Subcutaneous abdominal adipose tissue (tissue), 5 donors: ENCODE measurements around the gene GFPT1.
"Not testable (repeated sequence)": the region's sequence is repeated elsewhere in the genome, so short reads cannot be mapped to it uniquely, and the experiment has no call there.

Experiments
- H3K27ac ChIP-seq: one replicate; pipeline ENCODE4 v1.7.0; 2013; ENCODE audit warnings: low read depth, mild to moderate bottlenecking, inconsistent platforms, low read length, moderate library complexity
- H3K27me3 ChIP-seq, 5 donors: one replicate each; pipeline ENCODE4 v1.7.0; 2013; ENCODE audit warnings: low read length in 5 of 5, inconsistent platforms in 1 of 5; ENCODE audit not compliant: control insufficient read depth in 5 of 5, insufficient read depth in 4 of 5
- H3K36me3 ChIP-seq, 5 donors: one replicate each; pipeline ENCODE4 v1.7.0; 2013; ENCODE audit warnings: low read length in 5 of 5; ENCODE audit not compliant: control insufficient read depth in 5 of 5, insufficient read depth in 5 of 5
- H3K4me1 ChIP-seq, 5 donors: one replicate each; pipeline ENCODE4 v1.7.0; 2013; ENCODE audit warnings: low read length in 5 of 5, mild to moderate bottlenecking in 3 of 5, moderate library complexity in 1 of 5; ENCODE audit not compliant: control insufficient read depth in 5 of 5, insufficient read depth in 5 of 5
- H3K4me3 ChIP-seq, 5 donors: one replicate each; pipeline ENCODE4 v1.7.0; 2013; ENCODE audit warnings: low read length in 5 of 5, low read depth in 1 of 5
- H3K9ac ChIP-seq, 5 donors: one replicate each; pipeline ENCODE4 v1.7.0; 2013; ENCODE audit warnings: low read length in 5 of 5, mild to moderate bottlenecking in 4 of 5, moderate library complexity in 3 of 5
- H3K9me3 ChIP-seq, 5 donors: one replicate each; pipeline ENCODE4 v1.7.0; 2013; ENCODE audit warnings: low read length in 5 of 5; ENCODE audit not compliant: control insufficient read depth in 5 of 5
- donor health status: healthy.
- donor health status: healthy.
- donor health status: healthy.
- donor health status: healthy.
- donor health status: healthy.

Gene GFPT1

DNA sequence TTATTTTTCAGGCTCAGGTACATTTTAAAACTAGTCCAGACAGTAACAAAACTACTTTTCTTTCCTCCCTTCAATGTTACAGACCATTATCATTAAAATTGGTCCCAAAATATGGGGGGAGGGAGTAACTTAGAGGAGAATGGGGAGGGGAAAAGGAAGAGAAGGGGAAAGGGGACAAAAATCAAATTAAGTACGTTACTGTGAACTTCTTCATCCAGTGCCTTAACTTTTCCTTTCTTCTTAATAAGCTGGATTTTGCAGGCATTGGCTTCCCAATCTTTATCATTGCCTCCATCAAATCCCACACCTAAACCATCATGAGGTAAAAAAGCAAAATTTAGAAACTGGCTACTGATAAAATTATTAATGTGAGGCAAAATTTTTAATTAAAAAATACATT is 17.2 kb downstream of the GFPT1 start:
- Histone ChIP-seq H3K9ac (no peak overlapping the region), H3K27ac (no peak overlapping the region), H3K4me1 (no peaks in the 10 kb centered on the region), H3K27me3 (no peaks in the 10 kb centered on the region), H3K9me3 (no peaks in the 10 kb centered on the region), H3K36me3 (peaks cover 42 to 77% (median 58%) of the 10 kb centered on the region in 5 donors), H3K4me3 (no peak overlapping the region)

DNA sequence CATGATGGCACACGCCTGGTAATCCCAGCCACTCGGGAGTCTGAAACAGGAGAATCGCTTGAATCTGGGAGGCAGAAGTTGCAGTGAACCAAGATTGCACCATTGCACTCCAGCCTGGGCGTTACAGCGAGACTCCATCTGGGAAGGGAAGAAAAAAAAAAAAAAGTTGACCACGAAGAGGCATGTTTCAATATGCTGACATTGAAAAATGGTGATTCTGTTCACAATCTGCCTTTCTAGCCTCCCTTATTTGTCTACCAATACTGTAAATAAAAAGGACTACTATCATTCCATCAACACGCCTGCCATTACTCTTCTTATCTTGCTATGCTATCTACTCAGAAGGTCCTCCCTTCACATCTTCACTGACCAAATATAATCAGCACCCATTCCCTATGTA is 18.4 kb downstream of the GFPT1 start:
- Histone ChIP-seq H3K36me3 (peaks cover 47 to 82% (median 60%) of the 10 kb centered on the region in 5 donors), H3K4me1 (no peaks in the 10 kb centered on the region), H3K4me3 (no peak overlapping the region)

DNA sequence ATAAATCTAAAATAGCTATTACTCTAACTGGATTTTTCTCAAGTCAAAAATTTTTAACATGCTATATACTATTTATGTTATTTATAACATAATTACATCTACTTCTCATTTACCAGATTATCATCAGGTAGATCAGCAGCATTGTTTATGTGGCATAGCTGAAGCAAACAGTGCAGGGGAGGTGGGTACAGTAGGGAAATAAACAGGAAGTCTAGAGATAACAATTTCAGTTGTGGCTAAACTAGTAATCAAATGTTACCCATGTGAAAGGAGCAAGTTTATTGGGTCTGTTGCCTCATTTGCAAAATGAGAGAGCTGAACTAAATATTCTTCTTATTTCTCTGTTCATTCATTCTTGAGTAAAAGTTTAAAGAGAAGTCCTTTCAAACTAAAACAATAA is 27.7 kb downstream of the GFPT1 start:
- H3K4me3 ChIP-seq = no peak overlapping the region
- H3K4me1 ChIP-seq = no peaks in the 10 kb centered on the region
- no peak overlapping the region for H3K27ac ChIP-seq
- no peak overlapping the region for H3K9ac ChIP-seq
- peaks cover 46 to 95% (median 76%) of the 10 kb centered on the region in 5 donors for H3K36me3 ChIP-seq
- H3K27me3 ChIP-seq = no peaks in the 10 kb centered on the region
- no peaks in the 10 kb centered on the region for H3K9me3 ChIP-seq

More for the DNA sequence above, 18.4 kb downstream of the GFPT1 start:
- no peak overlapping the region for H3K27ac ChIP-seq
- H3K9ac ChIP-seq = no peak overlapping the region
- H3K9me3 ChIP-seq = no peaks in the 10 kb centered on the region
- H3K27me3 ChIP-seq = no peaks in the 10 kb centered on the region

DNA sequence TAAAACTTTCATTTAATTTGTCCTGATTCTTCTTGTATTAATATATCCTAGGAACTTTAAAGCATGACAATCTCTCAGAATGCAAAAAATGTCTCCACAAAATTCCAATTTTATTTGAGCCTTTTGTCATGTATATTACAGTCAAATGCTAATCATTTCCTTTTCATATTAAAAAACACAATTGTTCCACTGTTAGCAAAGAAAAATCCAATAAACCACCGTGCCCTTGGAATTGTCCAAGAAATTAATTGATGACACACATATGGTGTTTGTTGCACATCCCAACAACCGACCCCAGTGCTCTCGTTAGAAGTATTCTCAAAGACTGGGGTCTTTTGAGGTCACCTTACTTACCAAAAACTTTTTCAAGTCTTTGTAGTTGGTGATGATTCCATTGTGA is 28.1 kb downstream of the GFPT1 start:
- Histone ChIP-seq H3K27ac (no peak overlapping the region), H3K36me3 (peaks cover 48 to 97% (median 80%) of the 10 kb centered on the region in 5 donors), H3K4me1 (no peaks in the 10 kb centered on the region), H3K4me3 (no peak overlapping the region), H3K27me3 (no peaks in the 10 kb centered on the region), H3K9ac (no peak overlapping the region), H3K9me3 (no peaks in the 10 kb centered on the region)

DNA sequence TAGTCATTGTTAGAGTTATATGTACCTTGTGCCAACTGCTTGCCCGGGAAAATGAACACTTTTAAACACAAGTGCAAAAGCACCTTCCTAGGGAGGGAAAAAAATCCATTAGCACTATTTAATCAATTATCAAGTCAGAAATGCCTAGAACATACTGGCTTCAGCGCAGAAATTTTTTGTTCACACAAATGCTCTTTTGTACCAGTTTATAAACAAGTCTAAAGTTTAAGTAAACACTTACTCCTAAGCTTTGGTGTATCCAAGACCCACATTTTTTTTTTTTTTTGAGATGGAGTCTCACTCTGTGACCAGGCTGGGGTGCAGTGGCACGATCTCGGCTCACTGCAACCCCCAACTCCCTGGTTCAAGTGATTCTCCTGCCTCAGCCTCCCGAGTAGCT is 30.6 kb downstream of the GFPT1 start:
- Histone ChIP-seq H3K9ac (no peak overlapping the region), H3K9me3 (no peaks in the 10 kb centered on the region), H3K36me3 (peaks cover 43 to 91% (median 73%) of the 10 kb centered on the region in 5 donors), H3K4me3 (no peak overlapping the region), H3K27me3 (no peaks in the 10 kb centered on the region), H3K4me1 (no peaks in the 10 kb centered on the region), H3K27ac (no peak overlapping the region)

DNA sequence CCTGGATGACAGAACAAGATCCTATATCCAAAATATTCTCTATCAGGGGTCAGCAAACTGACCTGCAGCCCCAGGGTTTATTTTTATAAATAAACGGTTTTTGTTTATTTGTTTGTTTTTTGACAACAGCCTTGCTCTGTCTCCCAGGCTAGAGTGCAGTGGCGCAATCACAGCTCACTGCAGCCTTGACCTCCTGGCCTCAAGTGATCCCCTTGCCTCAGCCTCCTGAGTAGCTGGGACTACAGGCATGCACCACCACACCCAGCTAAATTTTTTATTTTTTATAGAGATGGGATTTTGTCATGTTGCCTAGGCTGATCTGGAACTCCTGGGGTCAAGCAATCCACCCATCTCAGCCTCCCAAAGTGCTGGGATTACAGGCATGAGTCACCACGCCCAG is 32.1 kb downstream of the GFPT1 start:
- H3K36me3 ChIP-seq = peaks cover 40 to 88% (median 66%) of the 10 kb centered on the region in 5 donors
- H3K9me3 ChIP-seq, H3K4me3 ChIP-seq, H3K27ac ChIP-seq, H3K9ac ChIP-seq, H3K27me3 ChIP-seq, H3K4me1 ChIP-seq: not testable (repeated sequence)

DNA sequence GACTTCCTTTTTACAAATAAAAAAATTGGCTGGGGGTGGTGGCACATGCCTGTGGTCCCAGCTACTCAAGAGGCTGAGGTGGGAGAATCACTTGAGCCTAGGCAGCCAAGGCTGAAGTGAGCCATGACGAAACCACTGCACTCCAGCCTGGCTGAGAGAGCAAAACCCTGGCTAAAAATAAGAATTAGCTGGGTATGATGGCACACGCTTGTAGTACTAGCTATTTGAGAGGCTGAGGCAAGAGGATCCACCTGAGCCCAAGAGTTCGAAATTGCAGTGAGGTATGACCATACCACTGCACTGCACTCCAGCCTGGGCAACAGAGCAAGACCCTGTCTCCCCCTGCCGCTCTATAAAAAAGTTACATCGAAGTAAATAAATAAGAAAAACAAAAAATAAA is 33.7 kb downstream of the GFPT1 start:
- Histone ChIP-seq H3K4me3 (no peak overlapping the region), H3K27me3 (no peaks in the 10 kb centered on the region), H3K9ac (no peak overlapping the region), H3K27ac (no peak overlapping the region), H3K9me3 (no peaks in the 10 kb centered on the region), H3K36me3 (peaks cover 44 to 88% (median 66%) of the 10 kb centered on the region in 5 donors), H3K4me1 (no peaks in the 10 kb centered on the region)

DNA sequence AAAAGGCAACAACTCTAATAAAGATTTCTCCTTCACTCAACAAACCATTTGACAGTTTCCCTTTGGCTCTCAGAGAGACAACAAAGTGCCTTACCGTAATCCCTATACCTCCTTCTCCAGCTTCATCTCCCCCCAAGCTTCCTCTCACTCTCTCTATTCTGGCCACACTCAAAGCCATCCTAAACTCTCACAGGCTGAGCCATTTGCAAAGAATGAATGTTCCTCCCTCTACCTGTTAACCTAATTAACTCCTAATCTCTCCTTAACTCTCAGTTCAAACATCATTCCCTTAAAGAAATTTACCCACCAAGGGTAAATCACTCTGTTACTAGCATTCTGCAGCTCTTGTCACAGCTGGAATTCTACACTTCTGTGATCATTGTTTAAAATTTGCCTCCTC is 38.2 kb downstream of the GFPT1 start:
- H3K36me3 ChIP-seq = peaks cover 43 to 85% (median 66%) of the 10 kb centered on the region in 5 donors
- no peak overlapping the region for H3K4me3 ChIP-seq
- H3K27me3 ChIP-seq = no peaks in the 10 kb centered on the region
- H3K9ac ChIP-seq = no peak overlapping the region
- no peak overlapping the region for H3K27ac ChIP-seq
- H3K9me3 ChIP-seq = no peaks in the 10 kb centered on the region
- H3K4me1 ChIP-seq = peaks cover 0 to 3% (median 0%) of the 10 kb centered on the region in 5 donors

DNA sequence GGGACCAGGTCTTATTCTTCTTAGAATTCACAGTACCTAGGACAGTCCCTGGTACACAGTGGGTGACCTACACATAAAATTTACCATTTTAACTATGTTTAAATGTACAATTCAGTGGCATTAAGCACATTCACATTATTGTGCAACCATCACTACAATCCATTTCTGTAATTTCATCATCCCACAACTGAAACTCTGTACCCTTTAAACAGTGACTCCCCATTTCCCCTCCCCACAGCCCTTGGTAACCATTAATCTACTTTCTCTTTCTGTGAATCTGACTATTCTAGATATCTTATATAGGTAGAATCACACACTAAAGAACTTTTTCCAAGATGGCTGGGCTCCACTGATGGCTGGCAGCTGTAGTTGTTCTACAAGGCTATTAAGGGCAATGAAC is 41.6 kb downstream of the GFPT1 start:
- H3K9ac ChIP-seq = no peak overlapping the region
- H3K27me3 ChIP-seq = no peaks in the 10 kb centered on the region
- no peak overlapping the region for H3K27ac ChIP-seq
- H3K36me3 ChIP-seq = peaks cover 59 to 93% (median 87%) of the 10 kb centered on the region in 5 donors
- no peaks in the 10 kb centered on the region for H3K9me3 ChIP-seq
- no peak overlapping the region for H3K4me3 ChIP-seq
- H3K4me1 ChIP-seq = peaks cover 0 to 3% (median 0%) of the 10 kb centered on the region in 5 donors

DNA sequence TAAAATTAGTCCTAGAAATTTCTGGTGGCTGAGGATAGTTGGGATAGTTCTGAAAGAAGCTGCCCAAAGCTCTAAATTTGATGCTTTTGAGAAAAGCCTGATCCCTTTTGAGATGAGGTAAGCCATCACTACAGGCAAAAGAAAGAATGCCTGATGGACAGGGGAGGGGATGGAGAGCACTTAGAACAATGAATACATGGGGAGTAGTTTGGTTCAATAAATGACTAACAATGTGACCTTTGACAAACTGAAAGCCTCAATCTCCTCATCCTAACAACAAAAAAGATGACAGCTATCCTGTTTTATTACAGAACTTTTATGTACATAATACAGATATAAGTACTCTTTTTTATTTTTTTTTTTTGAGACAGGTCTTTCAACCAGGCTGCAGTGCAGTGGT is 42.7 kb downstream of the GFPT1 start:
- peaks cover 56 to 90% (median 86%) of the 10 kb centered on the region in 5 donors for H3K36me3 ChIP-seq
- H3K9ac ChIP-seq = no peak overlapping the region
- H3K4me1 ChIP-seq = peaks cover 0 to 3% (median 0%) of the 10 kb centered on the region in 5 donors
- H3K9me3 ChIP-seq = no peaks in the 10 kb centered on the region
- H3K27me3 ChIP-seq = no peaks in the 10 kb centered on the region
- no peak overlapping the region for H3K4me3 ChIP-seq
- no peak overlapping the region for H3K27ac ChIP-seq
